Measurements from ENCODE around the gene HHIP.

DNA sequence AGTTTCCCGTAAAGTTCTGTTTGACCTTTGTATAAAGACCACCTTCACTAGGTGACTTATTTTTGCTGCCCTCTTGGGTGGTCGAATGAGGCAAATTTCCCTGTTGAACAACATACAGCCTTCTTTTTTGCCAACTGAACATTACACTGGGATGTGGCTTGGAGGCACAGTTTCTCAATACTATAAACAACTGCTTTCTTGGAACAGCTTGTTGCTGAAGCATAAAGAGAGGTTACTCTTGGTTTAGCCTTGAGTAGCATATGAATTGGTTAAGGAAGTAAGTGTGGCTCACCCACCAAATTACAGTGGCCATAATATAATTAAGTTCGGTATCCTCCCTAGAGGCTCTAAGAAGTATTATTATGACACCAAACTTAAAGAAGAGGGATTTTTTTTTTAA is 40.0 kb downstream of the HHIP start:
- TF ChIP-seq CTCF (IDR thresholded peaks at IDR 0.05) (no peak), EP300 (IDR thresholded peaks at IDR 0.05) (no peak), POLR2A (IDR thresholded peaks at IDR 0.05) (no peak)
